Measurements from ENCODE around the gene BBS5. TPM values are rescaled to one million over a fixed set of nuclear protein-coding genes. Genes with fewer than 3 reads are reported as not detected.

The BBS5 gene
- polyA plus RNA-seq, 1 donor from 2014 or later: 9.1 TPM

- H3K27ac ChIP-seq (ENCODE audit: low read length): no peak overlapping the region
- no peaks in the 10 kb centered on the region for H3K27me3 ChIP-seq (ENCODE audit: insufficient read depth, low read depth, low read length)
- no peak overlapping the region for H3K9ac ChIP-seq (ENCODE audit: low read length)
- H3K9me3 ChIP-seq (ENCODE audit: low read length): no peaks in the 10 kb centered on the region
- TF ChIP-seq EZH2 (IDR thresholded peaks at IDR 0.05; ENCODE audit: borderline replicate concordance, insufficient read depth, low read length, poor library complexity, severe bottlenecking) (no peak), TAF1 (IDR thresholded peaks at IDR 0.05; ENCODE audit: low read depth) (no peak), RAD21 (conservative IDR thresholded peaks at IDR 0.05) (no peak), CTCF (IDR thresholded peaks at IDR 0.05; ENCODE audit: poor library complexity, severe bottlenecking) (no peak), POLR2AphosphoS5 (IDR thresholded peaks at IDR 0.05) (no peak), EP300 (conservative IDR thresholded peaks at IDR 0.05; ENCODE audit: poor library complexity, severe bottlenecking) (no peak), SMC3 (conservative IDR thresholded peaks at IDR 0.05; ENCODE audit: poor library complexity) (no peak), MXI1 (conservative IDR thresholded peaks at IDR 0.05; ENCODE audit: poor library complexity, severe bottlenecking) (no peak)
- H3K36me3 ChIP-seq (ENCODE audit: insufficient read depth, low read length): no peaks in the 10 kb centered on the region
- no peak overlapping the region for H3K4me2 ChIP-seq (ENCODE audit: low read length)
- no peaks in the 10 kb centered on the region for H4K20me1 ChIP-seq (ENCODE audit: insufficient read depth)
- H3K79me2 ChIP-seq (replicated peaks; ENCODE audit: insufficient read depth, low read length): no peaks in the 10 kb centered on the region
- H3F3A ChIP-seq (ENCODE audit: insufficient read depth, low read length, poor library complexity, severe bottlenecking): no peaks in the 10 kb centered on the region
- H2AFZ ChIP-seq (ENCODE audit: low read depth, low read length): no peak overlapping the region
- no peak overlapping the region for H3K4me3 ChIP-seq (ENCODE audit: low read length)
- no peaks in the 10 kb centered on the region for H3K9me2 ChIP-seq (ENCODE audit: insufficient read depth, low read length)
These were observed 32.5 kb downstream of the BBS5 start for GRCh38 chr2:169511818-169512217.

GRCh38 chr2:169512525-169512924 is 33.2 kb downstream of the BBS5 start:
- no peak overlapping the region for H3K4me3 ChIP-seq (ENCODE audit: low read length)
- H3K79me2 ChIP-seq (replicated peaks; ENCODE audit: insufficient read depth, low read length): no peaks in the 10 kb centered on the region
- no peak overlapping the region for H2AFZ ChIP-seq (ENCODE audit: low read depth, low read length)
- H3K27ac ChIP-seq (ENCODE audit: low read length): no peak overlapping the region
- no peaks in the 10 kb centered on the region for H3K9me2 ChIP-seq (ENCODE audit: insufficient read depth, low read length)
- H3K9me3 ChIP-seq (ENCODE audit: low read length): no peaks in the 10 kb centered on the region
- no peak overlapping the region for H3K4me2 ChIP-seq (ENCODE audit: low read length)
- H3K27me3 ChIP-seq (ENCODE audit: insufficient read depth, low read depth, low read length): no peaks in the 10 kb centered on the region
- no peaks in the 10 kb centered on the region for H4K20me1 ChIP-seq (ENCODE audit: insufficient read depth)
- TF ChIP-seq RAD21 (conservative IDR thresholded peaks at IDR 0.05) (no peak), EP300 (conservative IDR thresholded peaks at IDR 0.05; ENCODE audit: poor library complexity, severe bottlenecking) (no peak), SMC3 (conservative IDR thresholded peaks at IDR 0.05; ENCODE audit: poor library complexity) (no peak), REST (IDR thresholded peaks at IDR 0.05; ENCODE audit: borderline replicate concordance) (no peak), EZH2 (IDR thresholded peaks at IDR 0.05; ENCODE audit: borderline replicate concordance, insufficient read depth, low read length, poor library complexity, severe bottlenecking) (no peak), CTCF (IDR thresholded peaks at IDR 0.05; ENCODE audit: poor library complexity, severe bottlenecking) (no peak), TAF1 (IDR thresholded peaks at IDR 0.05; ENCODE audit: low read depth) (no peak), POLR2AphosphoS5 (IDR thresholded peaks at IDR 0.05) (no peak), MXI1 (conservative IDR thresholded peaks at IDR 0.05; ENCODE audit: poor library complexity, severe bottlenecking) (no peak)
- no peaks in the 10 kb centered on the region for H3F3A ChIP-seq (ENCODE audit: insufficient read depth, low read length, poor library complexity, severe bottlenecking)
- H3K36me3 ChIP-seq (ENCODE audit: insufficient read depth, low read length): no peaks in the 10 kb centered on the region
- no peak overlapping the region for H3K9ac ChIP-seq (ENCODE audit: low read length)

All from neural cell (in vitro differentiated cells).